MV-4-11 (cell line): ENCODE results near the gene CELSR1.

Experiments used
- DNase-seq: peaks from one replicate; lab custom pipeline; 2025; lab: John Stamatoyannopoulos, UW

Gene CELSR1

DNA sequence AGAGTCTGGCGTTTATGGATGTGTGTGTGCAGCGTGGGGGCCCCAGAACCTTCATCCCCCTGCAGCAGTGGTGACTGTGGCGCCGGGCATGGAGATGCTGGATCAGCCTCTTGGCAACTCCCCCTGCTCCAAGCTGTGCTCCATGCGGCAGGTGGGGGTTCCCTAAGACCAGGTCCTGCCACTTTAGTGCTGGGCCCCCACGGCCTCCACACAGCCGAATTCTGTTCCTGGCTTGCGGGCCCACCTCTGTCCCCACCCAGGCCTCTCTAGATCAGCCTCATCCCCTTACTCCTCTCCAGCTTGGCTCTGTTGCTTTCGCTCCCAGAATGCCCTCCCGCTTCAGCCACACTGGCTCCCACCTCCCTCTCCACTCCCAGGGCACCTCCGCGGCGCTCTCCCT is 142.3 kb downstream of the CELSR1 start:
- DNase-seq, result no peak

DNA sequence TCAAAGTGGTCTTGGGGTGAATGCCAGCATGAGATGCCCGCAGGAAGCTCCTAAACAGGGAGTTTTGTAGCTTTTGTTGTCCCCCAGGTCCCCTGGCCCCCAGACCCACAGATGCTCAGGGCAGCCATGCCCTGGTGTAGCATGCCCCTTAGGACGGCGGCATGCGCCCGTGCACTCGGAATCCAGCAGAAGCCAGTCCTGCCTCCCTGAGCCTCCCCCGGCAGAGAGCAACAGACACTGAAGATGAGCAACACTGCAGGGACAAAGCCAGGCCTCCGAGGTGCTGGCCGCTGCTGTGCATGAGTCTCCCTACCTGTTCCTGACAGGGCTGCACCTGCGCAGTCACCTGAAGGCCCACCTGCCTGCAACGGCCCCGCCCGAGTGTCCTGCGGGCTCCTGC is 142.8 kb downstream of the CELSR1 start:
- DNase-seq, result no peak

DNA sequence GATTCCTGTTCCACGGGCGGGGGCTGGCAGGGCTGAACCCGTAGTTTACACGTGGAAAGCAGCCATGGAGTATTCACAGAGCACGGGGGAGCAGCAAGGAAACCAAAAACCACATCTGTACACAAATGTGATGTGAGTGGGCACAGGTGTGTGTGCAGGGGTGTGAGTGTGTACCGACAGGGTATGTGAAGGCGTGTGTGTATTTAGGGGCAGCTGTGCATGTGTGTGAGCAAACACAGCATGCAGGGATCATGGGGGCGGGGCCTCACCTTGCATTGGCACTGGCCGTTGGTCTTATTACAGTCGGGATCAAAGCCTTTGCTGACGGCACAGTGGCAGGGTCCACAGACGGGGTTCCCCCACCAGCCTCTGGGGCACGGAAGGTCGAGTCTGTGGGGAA is 143.5 kb downstream of the CELSR1 start:
- no peak for DNase-seq

DNA sequence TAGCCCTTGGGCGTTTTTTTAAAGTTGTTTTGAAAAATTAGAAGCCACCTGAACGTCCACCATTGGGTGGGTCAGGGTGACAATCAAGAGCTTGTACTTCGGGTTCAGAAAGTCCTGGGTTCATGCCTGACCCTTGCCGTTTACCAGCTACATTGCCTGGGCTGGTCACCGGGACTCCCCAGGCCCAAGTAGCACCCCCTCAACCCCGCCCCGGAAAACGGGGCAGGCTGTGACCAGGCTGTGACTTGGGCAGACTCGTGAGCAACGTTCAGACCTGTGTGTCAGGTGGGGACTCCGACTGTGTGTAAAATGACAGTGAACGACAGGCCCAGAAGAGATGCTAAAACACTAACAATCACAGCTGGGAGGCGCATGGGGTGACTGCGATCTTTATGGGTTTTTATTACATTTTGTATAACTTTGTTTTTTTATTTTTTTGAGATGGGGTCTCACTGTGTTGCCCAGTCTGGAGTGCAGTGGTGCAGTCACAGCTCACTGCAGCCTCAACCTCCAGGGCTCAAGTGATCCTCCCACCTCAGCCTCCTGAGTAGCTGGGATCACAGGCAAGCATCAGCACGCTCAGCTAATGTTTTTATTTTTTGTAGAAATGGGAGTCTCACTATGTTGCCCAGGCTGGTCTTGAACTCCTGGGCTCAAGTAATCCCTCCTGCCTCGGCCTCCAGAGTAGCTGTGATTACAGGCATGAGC is 145.1 kb downstream of the CELSR1 start:
- no peak for DNase-seq

DNA sequence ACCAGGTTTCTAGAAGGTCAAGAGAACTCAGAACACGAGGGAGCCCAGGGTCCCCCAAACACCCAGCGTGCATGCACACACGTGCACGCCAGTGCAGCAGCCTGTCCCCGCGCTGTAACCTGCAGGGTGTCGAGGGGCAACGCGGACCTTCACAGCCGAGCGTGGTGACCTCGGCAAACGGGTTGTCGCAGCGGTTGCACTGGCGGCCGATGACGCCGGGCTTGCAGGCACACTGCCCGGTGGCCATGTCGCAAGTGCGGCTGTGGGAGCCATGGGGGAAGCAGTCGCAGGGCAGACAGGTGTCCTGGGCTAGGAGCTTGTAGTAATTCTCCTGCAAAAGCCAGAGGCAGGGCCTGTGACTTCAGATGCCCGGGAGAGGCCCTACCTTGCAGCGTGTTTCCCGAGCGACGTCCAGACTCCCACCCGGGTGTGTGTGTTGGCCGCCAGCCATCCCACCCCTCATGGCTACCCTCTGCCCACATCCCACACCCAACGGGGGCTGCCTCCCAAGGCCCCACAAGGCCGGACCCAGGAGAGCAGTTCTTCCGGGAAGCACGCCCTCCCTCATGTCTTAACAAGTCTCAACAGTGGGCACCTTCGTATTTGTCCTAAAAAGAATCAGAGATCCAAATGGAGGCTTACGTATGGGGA is 145.8 kb downstream of the CELSR1 start:
- no peak for DNase-seq

DNA sequence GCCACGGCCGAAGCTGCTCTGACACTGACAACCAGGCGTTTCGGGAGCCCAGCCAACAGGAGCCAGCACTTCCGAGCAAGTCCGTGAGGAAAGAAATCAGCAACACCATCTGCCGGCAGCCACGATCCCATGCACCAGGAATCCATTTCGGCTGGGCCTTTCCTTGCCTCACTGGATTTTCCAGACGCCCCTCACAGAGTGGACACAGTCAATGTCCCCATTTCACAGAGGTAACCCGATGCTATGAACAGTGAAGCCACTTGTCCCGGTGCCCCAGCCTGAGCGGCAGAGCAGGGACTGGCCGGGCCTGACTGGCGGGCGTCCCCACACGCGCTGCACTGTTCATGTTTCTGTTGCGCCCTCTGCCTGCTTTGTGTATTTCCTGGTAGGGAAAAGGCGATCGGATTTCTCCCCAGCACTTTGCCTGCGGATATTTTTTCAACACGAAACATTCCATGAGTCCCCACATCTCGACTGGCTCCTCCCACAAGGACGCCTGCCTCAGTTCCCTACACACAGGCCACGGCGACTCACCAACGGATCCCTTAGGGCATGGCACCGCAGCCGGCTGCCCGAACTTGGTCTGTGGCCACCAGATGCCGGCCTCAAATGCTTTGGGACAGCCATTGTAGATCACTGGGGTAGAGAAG is 146.6 kb downstream of the CELSR1 start:
- peak; percentile 45 for DNase-seq

DNA sequence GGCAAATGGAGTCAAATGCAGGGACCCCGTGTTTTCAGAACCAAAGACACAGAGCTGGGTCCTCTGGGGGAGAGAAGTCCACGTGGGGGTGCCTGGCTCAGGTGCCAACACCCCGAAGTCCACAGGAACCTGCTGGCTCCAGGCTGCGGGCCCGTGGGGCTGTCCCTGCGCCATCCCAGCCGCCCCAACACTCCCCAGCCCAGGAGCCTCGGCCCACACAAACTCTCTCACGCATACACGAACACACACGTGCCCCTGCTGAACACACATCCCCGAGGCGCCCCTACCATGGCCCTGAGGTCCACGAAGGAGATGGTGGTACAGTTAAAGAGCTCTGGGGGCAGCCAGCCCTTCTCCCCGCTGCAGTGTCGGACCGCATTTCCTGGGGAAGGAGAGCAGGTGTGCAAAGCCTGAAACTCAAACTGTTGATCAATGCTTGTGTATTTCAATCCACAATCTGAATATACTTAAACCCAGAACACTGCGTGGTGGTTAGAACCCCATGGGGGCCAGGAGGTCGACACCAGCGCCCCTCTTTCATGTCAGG is 147.2 kb downstream of the CELSR1 start:
- no peak for DNase-seq

DNA sequence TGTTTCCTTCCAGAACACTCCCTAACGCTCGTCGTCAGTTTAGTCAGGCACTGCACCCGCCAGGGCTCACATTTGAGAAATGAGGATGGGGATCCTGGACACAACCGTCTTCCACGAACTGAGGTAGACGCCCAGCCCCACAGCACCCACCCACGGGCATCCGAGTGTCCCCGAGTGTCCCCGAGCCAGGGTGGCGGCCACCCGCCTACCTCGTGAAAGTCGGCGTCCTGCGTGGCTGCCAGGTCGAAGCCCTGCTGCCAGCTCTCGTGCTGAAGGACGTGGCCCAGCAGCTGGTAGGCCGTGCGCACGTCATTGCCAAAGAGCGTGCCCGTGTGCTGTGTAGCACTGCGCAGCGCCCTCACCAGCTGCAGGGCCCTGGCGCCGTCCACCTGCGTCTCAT is 148.3 kb downstream of the CELSR1 start:
- no peak for DNase-seq

DNA sequence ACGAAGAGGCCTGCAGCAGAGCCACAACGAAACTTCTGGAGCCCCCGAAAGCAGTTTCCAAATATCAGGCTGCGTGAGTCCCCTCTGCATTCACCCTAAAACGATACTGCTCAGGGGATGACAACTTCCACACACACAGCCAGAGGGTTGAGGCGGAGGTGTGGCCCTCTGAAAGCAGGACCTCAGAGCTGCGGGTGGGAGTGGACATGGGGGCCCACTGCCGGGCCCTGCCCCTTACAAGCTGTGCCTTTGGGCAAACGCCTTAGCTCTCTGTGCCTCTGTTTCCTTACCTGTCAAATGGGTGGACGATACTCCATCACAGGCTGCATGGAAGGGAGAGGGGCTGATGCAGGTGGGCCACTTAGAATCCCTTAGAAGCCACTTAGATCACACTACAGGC is 148.8 kb downstream of the CELSR1 start:
- DNase-seq, result no peak

DNA sequence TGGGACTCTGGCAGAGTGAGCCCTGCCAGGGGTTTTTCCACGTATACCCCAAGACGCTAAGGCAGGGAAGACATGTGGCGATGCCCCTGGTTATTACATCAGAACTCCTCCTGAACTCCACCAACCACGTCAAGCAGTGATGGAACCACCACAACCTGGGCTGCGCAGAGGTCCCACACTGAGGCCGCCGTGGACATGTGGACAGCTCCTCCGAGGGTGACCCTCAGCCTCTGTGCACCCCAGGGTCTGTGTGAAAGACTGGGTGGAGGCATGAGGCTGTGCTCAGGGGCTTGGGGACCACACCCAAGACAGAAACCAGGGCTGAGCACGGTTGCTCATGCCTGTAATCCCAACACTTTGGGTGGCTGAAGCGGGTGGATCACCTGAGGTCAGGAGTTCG is 149.7 kb downstream of the CELSR1 start:
- DNase-seq, result no peak

DNA sequence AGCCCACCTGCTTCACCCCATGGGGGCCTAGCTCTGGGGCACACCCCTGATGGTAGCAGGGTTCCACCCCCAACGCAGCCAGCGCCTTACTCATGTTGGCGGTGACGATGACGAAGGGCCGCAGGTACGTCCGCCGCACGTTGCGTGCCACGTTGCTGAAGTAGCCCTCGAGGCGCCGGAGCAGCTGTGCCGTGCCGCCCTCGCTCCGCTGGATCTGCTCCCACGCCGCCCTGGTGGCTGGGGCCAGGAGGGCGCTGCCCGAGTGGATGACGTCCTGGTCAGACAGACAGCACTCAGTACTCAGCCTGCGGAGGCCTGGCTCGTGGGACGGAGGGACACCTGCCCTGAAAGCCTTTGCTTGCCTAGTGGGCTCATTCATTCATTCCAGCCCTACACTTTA is 151.1 kb downstream of the CELSR1 start:
- no peak for DNase-seq

DNA sequence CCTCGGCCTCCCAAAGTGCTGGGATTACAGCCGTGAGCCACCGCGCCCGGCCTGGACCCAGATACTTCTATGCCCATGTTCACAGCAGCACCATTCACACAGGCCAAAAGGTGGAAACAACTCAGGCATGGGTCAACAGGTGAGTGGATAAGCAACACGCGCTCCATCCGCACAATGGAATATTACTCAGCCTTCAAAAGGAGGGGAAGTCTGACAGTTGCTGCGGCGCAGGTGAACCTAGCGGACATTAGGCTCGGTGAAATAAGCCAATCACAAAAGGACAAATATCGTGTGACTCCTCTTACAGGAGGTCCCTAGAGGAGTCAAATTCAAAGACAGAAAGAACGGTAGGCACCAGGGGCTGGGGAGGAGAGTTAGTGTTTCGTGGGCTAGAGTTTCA is 154.9 kb downstream of the CELSR1 start:
- DNase-seq, result no peak

DNA sequence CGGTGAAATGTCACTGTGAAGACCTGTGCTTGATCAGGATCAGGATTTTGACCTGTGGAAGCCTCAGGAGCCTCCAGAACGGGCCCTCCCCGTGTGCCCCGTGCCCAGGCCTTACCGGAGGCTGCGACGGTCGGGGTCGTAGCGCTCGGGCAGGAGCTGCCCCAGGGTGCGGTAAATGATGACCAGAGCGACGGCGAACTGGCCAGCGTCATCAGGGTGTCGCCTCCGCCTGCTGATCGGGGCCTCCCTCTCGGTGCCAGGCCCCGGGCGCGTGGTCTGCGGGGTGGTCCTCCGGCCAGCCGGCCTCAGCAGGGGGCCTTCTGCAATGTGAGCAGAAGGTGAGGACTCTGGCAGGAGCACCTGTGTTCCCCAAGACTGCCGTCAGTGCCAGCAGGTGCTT is 155.7 kb downstream of the CELSR1 start:
- no peak for DNase-seq

DNA sequence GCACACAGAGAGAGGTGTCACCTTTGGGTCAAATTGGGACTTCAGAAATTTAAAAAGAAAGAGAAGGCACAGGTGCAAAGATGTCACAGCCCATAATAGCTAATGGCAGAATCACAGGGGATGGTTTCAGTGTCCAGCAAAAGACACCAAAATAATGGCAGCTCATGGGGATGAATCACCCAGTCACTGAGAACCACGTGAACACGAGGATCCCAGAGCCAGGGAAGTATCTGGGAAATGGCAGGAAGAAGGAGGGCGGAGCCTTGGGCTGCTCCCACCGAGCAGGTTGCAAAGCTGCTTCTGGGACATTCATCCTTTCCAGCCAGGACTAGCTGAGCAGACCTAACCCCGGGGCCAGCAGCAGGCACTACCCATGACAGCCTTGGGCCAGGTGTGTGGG is 156.3 kb downstream of the CELSR1 start:
- DNase-seq, result no peak

DNA sequence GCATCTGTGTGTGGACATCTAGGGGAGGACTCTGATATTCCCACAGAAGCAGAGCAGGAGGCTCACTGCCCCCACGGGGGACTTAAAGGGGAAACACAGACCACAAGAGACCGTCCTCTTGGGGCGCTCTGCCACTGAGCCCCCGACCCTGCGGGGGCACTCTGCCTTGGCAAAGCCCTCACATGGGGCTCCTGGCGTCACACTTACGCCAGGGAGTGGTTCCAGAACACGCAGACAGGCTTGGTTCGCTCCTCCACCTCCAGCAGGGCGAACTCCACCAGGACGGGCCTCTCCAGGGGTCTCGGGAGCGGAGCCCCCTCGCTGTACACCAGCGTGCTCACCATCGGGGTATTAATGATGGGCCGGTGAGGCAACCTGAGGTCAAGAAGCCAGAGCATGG is 156.8 kb downstream of the CELSR1 start:
- DNase-seq, result no peak

DNA sequence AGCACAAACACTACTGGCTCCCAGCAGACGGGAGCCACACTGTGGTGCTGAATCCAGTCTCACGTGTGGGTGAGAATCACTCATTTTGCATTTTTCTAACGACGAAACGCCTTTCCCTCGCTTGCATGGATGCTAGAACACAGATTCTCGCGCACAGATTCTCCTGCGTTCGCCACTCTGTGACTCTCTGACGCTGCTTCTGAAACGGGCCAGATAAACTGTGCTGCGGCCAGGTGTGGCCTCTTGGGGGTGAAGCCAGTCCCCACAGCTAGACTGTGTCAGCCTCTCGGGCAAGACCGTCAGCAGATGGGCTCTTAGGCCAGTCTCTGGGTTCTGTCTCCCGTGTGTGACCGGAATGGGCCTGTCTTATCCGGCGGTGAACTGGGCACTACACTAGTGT is 157.4 kb downstream of the CELSR1 start:
- no peak for DNase-seq

DNA sequence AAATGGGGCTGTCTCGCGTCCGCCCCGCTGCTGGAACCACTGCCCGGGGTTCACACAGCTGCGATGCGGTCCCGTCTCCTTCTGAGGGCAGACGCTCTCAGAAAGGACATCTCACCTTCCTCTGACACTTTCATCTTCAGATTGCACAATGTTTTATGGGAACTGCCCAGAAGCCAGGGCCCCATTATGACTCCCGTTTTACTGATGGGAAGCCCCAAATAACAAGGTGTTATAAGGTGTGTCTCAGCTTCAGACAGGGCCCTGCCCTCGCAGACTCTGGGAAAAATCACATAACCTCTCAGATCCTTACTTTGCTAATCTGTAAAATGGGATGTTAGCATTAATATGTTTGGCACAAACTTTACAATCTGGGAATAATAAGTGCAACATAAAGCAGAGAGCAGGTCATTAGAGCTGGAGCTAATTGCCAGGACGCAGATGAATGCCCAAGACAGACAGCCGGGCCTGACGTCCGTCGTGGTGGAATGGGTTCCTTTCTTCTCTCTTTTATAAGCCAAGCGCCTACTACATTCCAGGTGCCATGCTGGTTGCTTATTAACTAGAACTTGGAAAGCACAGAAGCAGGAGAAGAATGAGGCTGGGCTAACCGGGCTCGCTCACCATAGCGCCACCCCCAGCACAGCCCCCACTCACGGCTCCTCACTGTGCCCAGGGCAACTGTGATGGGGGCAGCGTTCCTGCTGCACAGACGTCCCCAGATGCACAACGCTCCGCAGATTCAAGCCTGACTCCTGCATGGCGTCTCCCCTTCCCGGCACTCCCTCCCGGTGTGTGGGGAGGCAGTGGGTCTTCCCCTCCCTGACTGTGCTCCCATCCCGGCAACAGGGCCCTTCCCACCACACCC is 158.1 kb downstream of the CELSR1 start:
- peak; percentile 31 for DNase-seq

DNA sequence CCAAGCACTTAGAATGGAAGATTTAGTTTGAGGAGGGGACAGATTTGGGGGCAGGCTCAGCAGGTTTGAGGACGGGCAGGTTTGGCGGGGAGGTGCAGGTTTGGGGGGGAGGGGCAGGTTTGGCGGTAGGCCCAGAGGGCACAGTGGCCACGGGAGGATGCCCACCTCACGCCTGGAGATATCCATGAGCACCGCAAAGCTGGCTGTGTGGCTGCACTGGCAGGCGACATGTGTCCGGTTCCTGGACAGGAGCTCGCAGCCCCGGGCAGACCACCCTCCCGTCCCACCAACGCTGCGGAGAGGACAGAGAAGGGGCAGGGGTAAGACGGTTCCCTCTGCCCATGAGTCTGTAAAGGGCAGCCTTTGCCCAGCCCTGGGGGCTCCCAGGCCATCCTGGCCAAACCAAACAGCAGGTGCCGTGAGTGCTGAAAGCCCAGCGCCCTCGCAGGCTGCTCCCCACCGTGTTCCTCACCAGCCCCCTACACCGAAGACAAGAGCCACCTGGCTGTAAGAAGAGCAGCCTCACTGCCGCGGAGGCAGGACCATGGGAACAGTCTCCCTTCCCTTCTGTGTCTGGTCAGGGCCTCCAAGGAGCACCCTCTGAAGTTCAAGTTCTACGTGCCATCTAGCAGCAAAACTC is 158.9 kb downstream of the CELSR1 start:
- DNase-seq, result no peak

DNA sequence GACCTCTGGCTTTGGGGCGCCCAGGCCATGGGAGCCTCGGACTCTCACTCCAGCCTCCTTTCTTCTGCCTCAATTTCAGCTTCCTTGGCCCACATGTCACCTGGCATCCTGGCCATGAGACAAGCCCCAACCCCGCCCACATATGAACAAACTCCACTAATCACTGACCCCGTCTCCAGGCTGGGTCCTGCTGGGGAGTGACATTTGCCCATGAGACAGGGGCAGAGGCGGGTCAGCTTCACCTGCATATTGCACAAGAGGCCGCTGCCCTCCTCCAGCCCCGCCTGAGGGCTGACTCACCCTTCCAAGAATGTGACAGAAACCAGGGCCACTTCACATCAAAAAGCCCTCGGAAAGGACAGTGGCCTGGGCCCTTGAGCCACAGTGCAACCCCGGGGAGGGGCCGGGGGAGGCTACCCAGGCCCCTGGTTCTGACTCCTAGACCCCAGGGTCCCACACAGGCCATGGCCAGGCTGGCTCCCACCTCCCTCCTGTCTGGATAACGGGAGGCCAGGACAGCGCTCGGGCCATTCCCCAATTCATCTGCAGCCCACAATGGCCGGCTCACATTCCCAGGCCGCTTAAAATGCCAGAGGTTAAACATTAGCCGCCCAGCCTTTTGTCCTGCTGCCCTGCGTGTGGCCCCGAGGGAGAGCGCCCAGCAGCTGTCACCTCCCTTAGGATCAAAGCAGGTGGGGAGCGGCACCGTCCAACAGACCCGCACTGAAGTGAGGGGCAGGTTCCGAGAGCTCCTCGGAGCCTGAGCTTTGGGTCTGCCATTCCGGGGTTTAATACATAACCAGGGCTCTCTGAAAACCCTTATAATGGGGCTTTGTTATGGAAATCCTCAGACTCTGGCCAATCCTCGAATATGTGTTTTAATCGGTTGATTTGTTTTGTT is 159.6 kb downstream of the CELSR1 start:
- DNase-seq, result peak; percentile 30

DNA sequence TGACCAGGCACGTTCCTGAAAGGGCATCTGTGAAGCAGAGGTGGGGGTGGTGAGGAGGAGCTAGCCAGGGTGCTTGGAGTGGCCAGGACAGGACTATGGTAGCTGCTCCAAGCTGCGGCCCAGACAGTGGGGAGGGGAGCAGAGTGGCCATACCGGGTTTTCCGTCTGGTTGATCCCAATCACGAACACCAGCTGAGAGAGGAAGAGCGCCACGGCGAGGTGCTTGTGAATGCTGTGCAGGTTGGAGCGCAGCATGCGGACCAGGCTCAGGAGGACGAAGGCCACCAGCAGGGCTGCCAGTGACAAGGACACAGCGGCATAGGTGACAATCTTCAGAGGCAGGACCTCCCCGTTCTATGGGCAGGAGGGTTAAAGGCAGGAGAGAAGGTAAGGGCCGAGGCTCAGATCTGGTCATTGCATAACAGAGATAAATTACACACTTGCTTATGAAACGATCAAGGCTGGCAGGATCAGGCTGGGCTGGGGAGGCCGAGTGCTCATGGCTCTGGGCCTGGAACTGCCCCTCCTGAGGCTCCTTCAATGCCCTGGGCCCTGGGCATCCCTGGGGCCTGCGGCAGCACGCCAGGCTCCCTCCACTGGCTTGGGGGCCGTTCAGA is 160.4 kb downstream of the CELSR1 start:
- no peak for DNase-seq
